Sigmoid colon (tissue), 4 donors: ENCODE data around the gene KRT6A.

Experiments used
- CTCF ChIP-seq, 4 experiments: fragments of 450-650 bp in 3 of 4; fragments of 200-600 bp in 1 of 4; IDR thresholded peaks; one replicate each; pipeline ENCODE4 v1.5.1; 2016 to 2019; ENCODE audit warnings: antibody characterized with exemption in 4 of 4, mild to moderate bottlenecking in 3 of 4, moderate library complexity in 2 of 4
- EP300 ChIP-seq, 4 donors: sonication (generic); formaldehyde crosslinking; IDR thresholded peaks; one replicate each; pipeline ENCODE4 v1.6.1; 2017; ENCODE audit warnings: antibody characterized with exemption in 4 of 4
- POLR2AphosphoS5 ChIP-seq, 4 donors: sonication (generic); formaldehyde crosslinking; IDR thresholded peaks; one replicate each; pipeline ENCODE4 v1.6.1; 2017; ENCODE audit warnings: antibody characterized with exemption in 4 of 4

DNA sequence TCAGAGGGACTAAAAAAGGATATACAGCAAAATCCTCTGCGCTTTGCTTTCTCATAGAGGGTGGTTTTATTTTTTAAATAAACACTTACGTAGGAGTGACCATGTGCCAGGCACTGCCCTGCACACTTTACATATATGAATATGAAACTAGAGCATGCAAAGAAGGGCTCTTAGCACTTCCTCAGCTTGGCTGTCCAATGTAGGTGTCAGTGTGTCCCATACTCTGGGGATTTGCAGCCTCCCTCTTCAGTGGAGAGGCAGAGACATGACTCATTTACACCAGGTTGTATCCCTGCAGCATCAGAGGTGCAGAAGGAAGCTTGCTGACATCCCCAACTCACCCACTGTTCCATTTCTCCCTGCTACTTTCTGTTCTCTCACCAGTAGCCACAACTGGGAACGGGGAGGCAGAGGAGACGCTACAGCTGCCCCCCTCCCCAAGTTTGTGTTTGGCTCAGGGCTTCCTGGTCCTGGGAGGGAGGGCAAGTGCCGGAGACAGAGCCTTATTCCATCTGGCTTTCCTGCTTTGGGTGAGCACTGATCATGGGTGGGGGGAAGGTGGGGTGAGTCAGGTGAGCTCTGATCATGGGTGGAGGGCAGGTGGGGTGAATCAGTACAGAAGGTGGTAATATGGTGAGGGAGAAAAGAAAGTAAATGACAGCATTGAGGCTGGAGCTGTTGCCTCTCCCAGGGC lies 32.0 kb upstream of the KRT6A start:
- TF ChIP-seq EP300 (IDR thresholded peaks at IDR 0.05) (no peak), CTCF (IDR thresholded peaks at IDR 0.05) (no peak), POLR2AphosphoS5 (IDR thresholded peaks at IDR 0.05) (no peak)
